Subcutaneous adipose tissue (tissue), 4 donors: Measurements from ENCODE around the gene CRELD2. TPM values are rescaled to one million over a fixed set of nuclear protein-coding genes. Genes with fewer than 3 reads are reported as not detected.

ENCODE experiments used
- CTCF ChIP-seq: fragments of 450-650 bp; IDR thresholded peaks from one replicate; pipeline ENCODE4 v1.5.1; 2016; ENCODE audit warnings: low read depth, mild to moderate bottlenecking, control low read depth, antibody characterized with exemption, moderate library complexity
- total RNA-seq, 4 donors: library from RNA; depleted of rRNA; stranded (reverse); fragments of >200 nt; gene quantifications; one replicate each; pipeline ENCODE4 v1.1.0, GENCODE V29; 2016

Gene CRELD2
- total RNA-seq, 4 donors from 2014 or later: 24.0 to 40.9 (median 31.9) TPM

- no peak for TF ChIP-seq CTCF
Measured at GRCh38 chr22:49889071-49889470, 29.4 kb upstream of the CRELD2 start.

GRCh38 chr22:49892226-49892899 is 26.1 kb upstream of the CRELD2 start:
- no peak for TF ChIP-seq CTCF

GRCh38 chr22:49893025-49893424 is 25.4 kb upstream of the CRELD2 start:
- TF ChIP-seq CTCF: no peak

GRCh38 chr22:49894322-49895054 is 23.9 kb upstream of the CRELD2 start:
- no peak for TF ChIP-seq CTCF

- no peak for TF ChIP-seq CTCF
Measured at GRCh38 chr22:49896201-49896600, 22.2 kb upstream of the CRELD2 start.

- TF ChIP-seq CTCF: no peak
Measured at GRCh38 chr22:49897015-49897684, 21.3 kb upstream of the CRELD2 start.

- TF ChIP-seq CTCF: no peak
Measured at GRCh38 chr22:49899530-49899929, 18.9 kb upstream of the CRELD2 start.
